Body of pancreas (tissue), 4 donors: ENCODE results near the gene ARID4B. TPM values are rescaled to one million over a fixed set of nuclear protein-coding genes. Genes with fewer than 3 reads are reported as not detected.
"Not testable (repeated sequence)": the region's sequence is repeated elsewhere in the genome, so short reads cannot be mapped to it uniquely, and the experiment has no call there.

ENCODE experiments used
- ATAC-seq: fragments of 150-250 bp; one replicate; pipeline ENCODE4 v1.9.1; 2016
- DNase-seq, 4 donors: peaks; one replicate each; pipeline ENCODE4 v3.0.0-alpha.2; 2019
- H3K27ac ChIP-seq, 4 donors: fragments of 200-600 bp; sonication (generic); 1 replicate in 3 of 4; 2 replicates in 1 of 4; pipeline versions ENCODE4 v1.5.1 to v1.6.1; 2016 to 2019; ENCODE audit warnings: mild to moderate bottlenecking in 1 of 4, mixed read lengths in 1 of 4, moderate library complexity in 1 of 4
- H3K27me3 ChIP-seq, 2 donors: fragments of 200-600 bp; sonication (generic); one replicate each; pipeline ENCODE4 v1.6.0; 2016; ENCODE audit warnings: mild to moderate bottlenecking in 1 of 2
- H3K36me3 ChIP-seq, 2 donors: fragments of 200-600 bp; sonication (generic); replicated peaks in 1 of 2; 2 replicates each; pipeline ENCODE4 v1.5.1; 2016; ENCODE audit warnings: low read depth in 2 of 2; ENCODE audit not compliant: insufficient read depth in 1 of 2
- H3K4me1 ChIP-seq: fragments of 200-600 bp; sonication (generic); one replicate; pipeline ENCODE4 v1.6.0; 2016
- H3K4me3 ChIP-seq, 2 donors: fragments of 200-600 bp; sonication (generic); 1 replicate in 1 of 2; 2 replicates in 1 of 2; pipeline ENCODE4 v1.5.1; 2016 to 2019
- H3K9me3 ChIP-seq, 3 donors: fragments of 200-600 bp; sonication (generic); 1 replicate in 2 of 3; 2 replicates in 1 of 3; pipeline ENCODE4 v1.5.1; 2016
- CTCF ChIP-seq, 7 experiments: fragments of 450-650 bp in 4 of 7; fragments of 200-600 bp in 3 of 7; sonication (generic) in 3 of 7; IDR thresholded peaks; one replicate each; pipeline ENCODE4 v1.5.1; 2016 to 2019; ENCODE audit warnings: antibody characterized with exemption in 7 of 7
- POLR2A ChIP-seq, 3 donors: fragments of 450-650 bp; IDR thresholded peaks; one replicate each; pipeline ENCODE4 v1.6.1; 2016; ENCODE audit warnings: antibody characterized with exemption in 3 of 3, mild to moderate bottlenecking in 2 of 3
- WGBS, 2 donors: methylation state at CpG; one replicate each; pipeline ENCODE4 v1.1.5; 2017; 5-methylcytosine and 5-hydroxymethylcytosine counted together
- intact Hi-C: fragments of 100-400 bp; cut with DNase I; formaldehyde crosslinking; loops from one replicate; pipeline ENCODE4 v1.15.1; 2023
- total RNA-seq, 2 donors: library from RNA; depleted of rRNA; stranded (reverse); fragments of >200 nt; gene quantifications; one replicate each; pipeline ENCODE4 v1.1.0, GENCODE V29; 2016

The ARID4B gene
- total RNA-seq, 2 donors from 2014 or later, result 27.7 to 35.3 TPM

DNA sequence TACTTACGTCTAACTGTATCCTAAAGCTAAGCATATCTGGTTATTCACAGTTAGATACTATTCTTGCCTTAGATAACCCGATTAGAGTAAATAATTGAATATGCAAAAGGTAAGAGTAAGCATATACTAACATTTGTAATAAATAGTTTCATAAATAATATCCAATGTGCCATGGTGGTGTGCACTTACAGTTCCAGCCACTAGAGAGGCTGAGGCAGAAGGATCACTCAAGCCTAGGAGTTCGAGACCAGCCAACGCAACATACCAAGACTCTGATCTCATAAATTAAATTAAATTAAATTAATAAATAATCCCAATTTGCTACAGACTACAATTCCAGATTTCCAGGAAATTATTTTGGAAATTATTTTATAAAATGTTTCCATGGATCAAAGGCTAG, 12.2 kb downstream of the ARID4B start:
- no peak for DNase-seq
- Histone ChIP-seq H3K36me3 (no peaks in the 10 kb centered on the region), H3K27me3 (no peaks in the 10 kb centered on the region), H3K9me3 (no peaks in the 10 kb centered on the region), H3K4me3 (no peak overlapping the region), H3K4me1 (peaks cover 12% of the 10 kb centered on the region), H3K27ac (no peak overlapping the region)
- no peak for ATAC-seq
- intact Hi-C loops, result no loop called here
- TF ChIP-seq POLR2A (IDR thresholded peaks at IDR 0.05) (no peak), CTCF (IDR thresholded peaks at IDR 0.05) (no peak)
- 92 to 95% methylated on average over 4 of the region's 4 CpGs for WGBS, 2 donors

DNA sequence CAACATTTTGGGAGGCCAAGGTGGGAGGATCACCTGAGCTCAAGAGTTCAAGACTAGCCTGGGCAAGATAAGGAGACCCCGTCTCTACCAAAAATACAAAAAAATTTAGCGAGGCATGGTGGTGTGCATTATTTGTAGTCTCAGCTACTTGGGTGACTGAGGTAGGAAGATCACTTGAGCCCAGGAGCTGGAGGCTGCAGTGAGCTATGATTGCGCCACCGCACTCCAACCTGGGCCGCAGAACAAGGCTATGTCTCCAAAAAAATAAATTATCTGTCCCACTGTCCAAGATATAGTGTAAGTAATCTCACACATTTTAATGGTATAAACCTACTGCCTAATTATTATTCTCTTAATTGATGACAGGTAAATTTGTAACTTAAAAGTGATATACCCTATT, 12.8 kb downstream of the ARID4B start:
- no peak overlapping the region for H3K27ac ChIP-seq
- H3K4me1 ChIP-seq, result peaks cover 17% of the 10 kb centered on the region
- H3K9me3 ChIP-seq, result no peaks in the 10 kb centered on the region
- ATAC-seq (no peak), DNase-seq (no peak)
- intact Hi-C loops, result no loop called here
- 93 to 94% methylated on average over 5 of the region's 5 CpGs for WGBS, 2 donors
- no peaks in the 10 kb centered on the region for H3K36me3 ChIP-seq
- H3K4me3 ChIP-seq, result no peak overlapping the region
- no peak for TF ChIP-seq POLR2A (IDR thresholded peaks at IDR 0.05)
- TF ChIP-seq CTCF (IDR thresholded peaks at IDR 0.05), result no peak
- H3K27me3 ChIP-seq, result no peaks in the 10 kb centered on the region

- 52 to 57% methylated on average over 4 of the region's 4 CpGs for WGBS, 2 donors
- H3K4me1 ChIP-seq, result peaks cover 17% of the 10 kb centered on the region
- intact Hi-C loops, result no loop called here
These were observed 13.9 kb downstream of the ARID4B start for GRCh38 chr1:235313931-235314678.

DNA sequence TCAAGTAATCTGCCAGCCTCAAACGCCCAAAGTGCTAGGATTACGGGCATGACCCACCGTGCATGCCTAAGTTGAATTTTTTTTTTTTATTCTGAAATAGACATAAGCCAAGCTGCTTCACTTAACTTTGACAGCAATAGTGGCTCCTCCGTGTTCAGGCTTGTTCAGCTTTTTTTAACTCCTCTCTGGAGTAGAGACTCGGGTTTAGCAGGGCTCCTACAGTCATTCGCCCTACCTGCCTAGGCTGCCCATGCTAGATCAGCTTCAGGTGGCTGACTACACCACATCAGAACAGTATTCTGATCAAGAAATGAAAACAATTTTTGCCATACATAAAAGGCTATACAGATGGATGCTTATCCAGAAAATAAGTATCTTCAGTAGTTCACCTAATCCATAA, 14.7 kb downstream of the ARID4B start:
- intact Hi-C loops, result no loop called here
- DNase-seq (no peak), ATAC-seq (no peak)
- Histone ChIP-seq H3K4me3 (no peak overlapping the region), H3K27me3 (no peaks in the 10 kb centered on the region), H3K27ac (no peak overlapping the region), H3K36me3 (no peaks in the 10 kb centered on the region), H3K4me1 (peaks cover 17% of the 10 kb centered on the region), H3K9me3 (no peaks in the 10 kb centered on the region)
- TF ChIP-seq POLR2A (IDR thresholded peaks at IDR 0.05) (no peak), CTCF (IDR thresholded peaks at IDR 0.05) (no peak)
- 78 to 80% methylated on average over 6 of the region's 6 CpGs for WGBS, 2 donors

More at GRCh38 chr1:235313931-235314678, 13.9 kb downstream of the ARID4B start:
- no peak for ATAC-seq
- H3K9me3 ChIP-seq, result no peaks in the 10 kb centered on the region
- TF ChIP-seq CTCF (IDR thresholded peaks at IDR 0.05) (no peak), POLR2A (IDR thresholded peaks at IDR 0.05) (no peak)
- DNase-seq, result no peak
- H3K27me3 ChIP-seq, result no peaks in the 10 kb centered on the region
- H3K27ac ChIP-seq, result no peak overlapping the region
- no peaks in the 10 kb centered on the region for H3K36me3 ChIP-seq
- no peak overlapping the region for H3K4me3 ChIP-seq

GRCh38 chr1:235309206-235309605, 18.8 kb downstream of the ARID4B start:
- DNase-seq, ATAC-seq, H3K36me3 ChIP-seq, intact Hi-C loops, H3K4me3 ChIP-seq, H3K27ac ChIP-seq, H3K9me3 ChIP-seq, H3K27me3 ChIP-seq: not testable (repeated sequence)
- 93% methylated on average over 3 of the region's 32 CpGs; no CpG with 5 or more reads in 1 of the 2 donors for WGBS, 2 donors
- peaks cover 39% of the 10 kb centered on the region for H3K4me1 ChIP-seq
